H1 (cell line): ENCODE measurements around the gene RRM1. TPM values are rescaled to one million over a fixed set of nuclear protein-coding genes. Genes with fewer than 3 reads are reported as not detected.

Source experiments
- CTCF ChIA-PET: fragments of 300-600 bp; sonication (Branson Sonifier 250); formaldehyde crosslinking; loops from one replicate; lab custom pipeline; 2021; ENCODE audit not compliant: partially characterized antibody; lab: Charles Lee
- POLR2A ChIA-PET: fragments of 300-600 bp; sonication (Branson Sonifier 250); formaldehyde crosslinking; loops from one replicate; lab custom pipeline; 2021; ENCODE audit warnings: inconsistent platforms; ENCODE audit not compliant: partially characterized antibody; lab: Charles Lee
- DNase-seq, 2 experiments: peaks; one replicate each; pipeline versions ENCODE4 v3.0.0 to v3.0.0-alpha.2; 2010 to 2022; ENCODE audit warnings: low spot score in 2 of 2, low read depth in 1 of 2, mixed read lengths in 1 of 2
- FAIRE-seq: peaks from 2 replicates; lab custom pipeline; 2011; peaks lifted over from hg19 to GRCh38; lab: Jason Lieb, UNC
- H2AFZ ChIP-seq: 2 replicates; pipeline ENCODE4 v1.8.1; 2012; ENCODE audit warnings: low read length, inconsistent platforms
- H2AK5ac ChIP-seq: 2 replicates; pipeline ENCODE4 v1.6.1; 2013; ENCODE audit warnings: low read depth, low read length
- H2BK120ac ChIP-seq: replicated peaks from 2 replicates; pipeline ENCODE3; 2013; ENCODE audit warnings: low read depth, low read length, inconsistent platforms
- H2BK12ac ChIP-seq: 2 replicates; pipeline ENCODE4 v1.6.1; 2013; ENCODE audit warnings: low read depth, low read length
- H2BK15ac ChIP-seq: 2 replicates; pipeline ENCODE4 v1.6.1; 2013; ENCODE audit warnings: low read length
- H2BK20ac ChIP-seq: 2 replicates; pipeline ENCODE4 v1.6.1; 2013; ENCODE audit warnings: low read length
- H2BK5ac ChIP-seq: 2 replicates; pipeline ENCODE4 v1.6.1; 2013; ENCODE audit warnings: low read depth, low read length
- H3K14ac ChIP-seq: 2 replicates; pipeline ENCODE4 v1.6.1; 2013; ENCODE audit warnings: inconsistent platforms; ENCODE audit not compliant: insufficient read length
- H3K18ac ChIP-seq: 2 replicates; pipeline ENCODE4 v1.6.1; 2013; ENCODE audit warnings: low read length; ENCODE audit errors: extremely low read depth
- H3K23ac ChIP-seq: 2 replicates; pipeline ENCODE4 v1.6.1; 2013; ENCODE audit warnings: inconsistent platforms; ENCODE audit not compliant: insufficient read length
- H3K23me2 ChIP-seq: 2 replicates; pipeline ENCODE4 v1.6.1; 2013; ENCODE audit warnings: low read depth, low read length
- H3K27ac ChIP-seq: 2 replicates; pipeline ENCODE4 v1.6.1; 2011; ENCODE audit warnings: low read depth, low read length, inconsistent platforms
- H3K27me3 ChIP-seq, 4 experiments: replicated peaks in 1 of 4; 1 replicate in 1 of 4; 2 replicates in 3 of 4; pipeline versions ENCODE4 v1.6.1 to v1.8.1; 2011 to 2013; ENCODE audit warnings: low read length in 3 of 4, mild to moderate bottlenecking in 3 of 4, inconsistent platforms in 2 of 4, mixed read lengths in 2 of 4, moderate library complexity in 1 of 4; ENCODE audit not compliant: control insufficient read depth in 3 of 4, insufficient read depth in 3 of 4; ENCODE audit errors: extremely low read depth in 1 of 4
- H3K36me3 ChIP-seq, 4 experiments: 2 replicates each; pipeline versions ENCODE4 v1.6.1 to v1.8.1; 2011 to 2013; ENCODE audit warnings: mild to moderate bottlenecking in 4 of 4, low read length in 3 of 4, moderate library complexity in 2 of 4, control low read depth in 1 of 4, inconsistent platforms in 1 of 4; ENCODE audit not compliant: insufficient read depth in 4 of 4, control insufficient read depth in 2 of 4
- H3K4ac ChIP-seq: replicated peaks from 2 replicates; pipeline ENCODE3; 2013; ENCODE audit warnings: low read length, low read depth, mixed read lengths, inconsistent platforms; ENCODE audit not compliant: insufficient read length
- H3K4me1 ChIP-seq, 4 experiments: replicated peaks in 1 of 4; 1 replicate in 1 of 4; 2 replicates in 3 of 4; pipeline versions ENCODE4 v1.6.1 to v1.8.1; 2011 to 2013; ENCODE audit warnings: low read length in 3 of 4, inconsistent platforms in 2 of 4, mixed read lengths in 1 of 4; ENCODE audit not compliant: insufficient read depth in 4 of 4, control insufficient read depth in 3 of 4
- H3K4me2 ChIP-seq, 2 experiments: 2 replicates each; pipeline versions ENCODE4 v1.6.1 to v1.8.1; 2011 to 2013; ENCODE audit warnings: low read depth in 2 of 2, low read length in 2 of 2, control low read depth in 1 of 2, inconsistent platforms in 1 of 2, mild to moderate bottlenecking in 1 of 2; ENCODE audit not compliant: insufficient read depth in 1 of 2
- H3K4me3 ChIP-seq, 4 experiments: fragments of 200-600, 300-600 bp in 1 of 4; sonication (generic), shearing (Covaris generic), sonication (Bioruptor Twin) in 1 of 4; 2 replicates each; pipeline versions ENCODE4 v1.5.1 to v1.8.1; 2011 to 2016; ENCODE audit warnings: low read length in 4 of 4, low read depth in 3 of 4, control low read depth in 2 of 4, inconsistent platforms in 2 of 4, mild to moderate bottlenecking in 2 of 4, mixed read lengths in 1 of 4, moderate library complexity in 1 of 4; ENCODE audit not compliant: insufficient read depth in 2 of 4; ENCODE audit errors: extremely low read depth in 1 of 4
- H3K56ac ChIP-seq: replicated peaks from 2 replicates; pipeline ENCODE3; 2013; ENCODE audit warnings: low read depth, mild to moderate bottlenecking, mixed read lengths, low read length, inconsistent platforms; ENCODE audit not compliant: insufficient read length
- H3K79me1 ChIP-seq: 2 replicates; pipeline ENCODE4 v1.6.1; 2013; ENCODE audit warnings: low read depth, low read length, control low read depth
- H3K79me2 ChIP-seq, 2 experiments: 2 replicates each; pipeline versions ENCODE4 v1.6.1 to v1.8.1; 2012 to 2013; ENCODE audit warnings: low read length in 2 of 2, mild to moderate bottlenecking in 2 of 2, inconsistent platforms in 1 of 2; ENCODE audit not compliant: insufficient read depth in 2 of 2, control insufficient read depth in 1 of 2
- H3K9ac ChIP-seq, 4 experiments: replicated peaks in 1 of 4; 1 replicate in 1 of 4; 2 replicates in 3 of 4; pipeline versions ENCODE4 v1.6.1 to v1.8.1; 2011 to 2013; ENCODE audit warnings: low read depth in 3 of 4, low read length in 3 of 4, control low read depth in 2 of 4, mild to moderate bottlenecking in 2 of 4, moderate library complexity in 2 of 4, inconsistent platforms in 1 of 4; ENCODE audit errors: extremely low read depth in 1 of 4
- H3K9me3 ChIP-seq, 2 experiments: 2 replicates each; pipeline versions ENCODE4 v1.6.1 to v1.8.1; 2012 to 2013; ENCODE audit warnings: mild to moderate bottlenecking in 2 of 2, moderate library complexity in 2 of 2, control low read depth in 1 of 2, inconsistent platforms in 1 of 2, low read depth in 1 of 2, low read length in 1 of 2, mixed read lengths in 1 of 2; ENCODE audit not compliant: insufficient read depth in 2 of 2
- H4K20me1 ChIP-seq, 2 experiments: replicated peaks in 1 of 2; 2 replicates each; pipeline versions ENCODE3 to v1.8.1; 2011 to 2013; ENCODE audit warnings: inconsistent platforms in 2 of 2, low read length in 2 of 2, mild to moderate bottlenecking in 1 of 2; ENCODE audit not compliant: insufficient read depth in 2 of 2, control insufficient read depth in 1 of 2
- H4K5ac ChIP-seq: 2 replicates; pipeline ENCODE4 v1.6.1; 2013; ENCODE audit warnings: low read length, low read depth, mixed read lengths, inconsistent platforms; ENCODE audit not compliant: insufficient read length
- H4K8ac ChIP-seq: 2 replicates; pipeline ENCODE4 v1.8.0; 2013; ENCODE audit warnings: mild to moderate bottlenecking, moderate library complexity, low read length, inconsistent platforms; ENCODE audit not compliant: insufficient read depth; ENCODE audit errors: extremely low read depth
- H4K91ac ChIP-seq: replicated peaks from 2 replicates; pipeline ENCODE3; 2013; ENCODE audit warnings: low read length, mixed read lengths, inconsistent platforms; ENCODE audit not compliant: insufficient read length
- CBX5 ChIP-seq: fragments of 300-800, 300-1000 bp; sonication (generic); IDR thresholded peaks from 2 replicates; pipeline ENCODE4 v1.7.1; 2016; ENCODE audit warnings: antibody characterized with exemption, low read length, low read depth
- CTCF ChIP-seq, 3 experiments: IDR thresholded peaks; 1 replicate in 2 of 3; 2 replicates in 1 of 3; pipeline versions ENCODE4 v1.5.1 to v1.6.1; 2011; ENCODE audit warnings: low read length in 3 of 3, mild to moderate bottlenecking in 3 of 3, inconsistent platforms in 2 of 3, low read depth in 1 of 3, moderate library complexity in 1 of 3; ENCODE audit not compliant: insufficient read depth in 1 of 3; ENCODE audit errors: control extremely low read depth in 1 of 3
- E2F6 ChIP-seq: IDR thresholded peaks from 2 replicates; pipeline ENCODE4 v1.6.1; 2012; ENCODE audit warnings: inconsistent platforms
- HDAC2 ChIP-seq, 2 experiments: fragments of 300-600 bp in 1 of 2; sonication (generic) in 1 of 2; IDR thresholded peaks; 2 replicates each; pipeline ENCODE4 v1.6.1; 2011 to 2012; ENCODE audit warnings: low read depth in 2 of 2, low read length in 2 of 2, mild to moderate bottlenecking in 2 of 2, moderate library complexity in 2 of 2, borderline replicate concordance in 1 of 2, inconsistent platforms in 1 of 2
- RBBP5 ChIP-seq: IDR thresholded peaks from 2 replicates; pipeline ENCODE4 v1.7.1; 2012; ENCODE audit warnings: low read depth, mild to moderate bottlenecking, inconsistent platforms, low read length, moderate library complexity, borderline replicate concordance
- SIX5 ChIP-seq: IDR thresholded peaks from 2 replicates; pipeline ENCODE4 v1.6.1; 2011; ENCODE audit warnings: mild to moderate bottlenecking, low read depth, low read length
- SRF ChIP-seq: IDR thresholded peaks from 2 replicates; pipeline ENCODE4 v1.6.1; 2011; ENCODE audit warnings: mild to moderate bottlenecking, low read depth, low read length, moderate library complexity
- TCF12 ChIP-seq: IDR thresholded peaks from 2 replicates; pipeline ENCODE4 v1.6.1; 2011; ENCODE audit warnings: low read depth, mild to moderate bottlenecking, low read length
- USF2 ChIP-seq: IDR thresholded peaks from 2 replicates; pipeline ENCODE4 v1.6.1; 2011; ENCODE audit warnings: low read length, improper control_type of control experiment
- YY1 ChIP-seq: IDR thresholded peaks from 2 replicates; pipeline ENCODE4 v1.6.1; 2011; ENCODE audit warnings: low read depth, mild to moderate bottlenecking, low read length
- WGBS, 2 experiments: shearing (Covaris generic) in 1 of 2; methylation state at CpG; one replicate each; pipeline versions ENCODE4 v1.1.6 to v1.1.7; 2013 to 2015; ENCODE audit warnings: low lambda C conversion rate in 2 of 2, mixed read lengths in 2 of 2, inconsistent platforms in 1 of 2, low coverage in 1 of 2, missing lambda C conversion rate in 1 of 2; ENCODE audit not compliant: insufficient replicate concordance in 2 of 2, insufficient coverage in 1 of 2, insufficient read length in 1 of 2; ENCODE audit errors: extremely low coverage in 1 of 2, missing lambda C conversion rate in 1 of 2; 5-methylcytosine and 5-hydroxymethylcytosine counted together
- polyA plus RNA-seq, 7 experiments: library from polyadenylated mRNA; depleted of rRNA in 3 of 7; stranded (reverse) in 5 of 7; unstranded in 2 of 7; fragments of >200 nt in 5 of 7; fragments of 200-250 nt in 2 of 7; gene quantifications; 1 replicate in 5 of 7; 2 replicates in 1 of 7; 4 replicates in 1 of 7; pipeline versions ENCODE4 v1.2.1 to v1.2.3, GENCODE V29; 2011 to 2013; ENCODE audit warnings: missing spikeins in 2 of 7, mixed read lengths in 2 of 7
- total RNA-seq: library from RNA; stranded (reverse); fragmentation: NEBNext Ultra II Directional; extraction: Animal tissue kit (Norgen Biotek cat#: 25700); gene quantifications from 2 replicates; pipeline ENCODE4 v1.2.1, GENCODE V29; 2021

RRM1 gene
- total and polyA plus RNA-seq, 2 of the 8 experiments (the other 6 are each of a cell fraction or from before 2014, with no cell fraction given), result 63.6 to 126 TPM

- no peaks in the 10 kb centered on the region for H3K23me2 ChIP-seq
- no peaks in the 10 kb centered on the region for H3K79me1 ChIP-seq
- no peak overlapping the region for H2AFZ ChIP-seq
- no peak overlapping the region for H3K4me2 ChIP-seq
- H3K79me2 ChIP-seq, result no peaks in the 10 kb centered on the region
- no peak overlapping the region for H3K27ac ChIP-seq
- H2BK20ac ChIP-seq, result no peak overlapping the region
- H3K9ac ChIP-seq, result no peak overlapping the region
- no peaks in the 10 kb centered on the region; a peak in 1 of 7 replicates for H3K27me3 ChIP-seq
- H4K8ac ChIP-seq, result no peak overlapping the region
- DNase-seq, result no peak
- ChIA-PET CTCF (interaction anchor here (0.6 to 6.8 kb wide), 2 partner anchors 13 to 207 kb away, joined by 3 to 48 read pairs; no protein-coding TSS in a partner anchor), POLR2A (no interaction called here)
- H2BK120ac ChIP-seq, result no peak overlapping the region
- no peak overlapping the region for H3K23ac ChIP-seq
- H3K4ac ChIP-seq, result no peak overlapping the region
- no peaks in the 10 kb centered on the region for H3K4me1 ChIP-seq
- H4K91ac ChIP-seq, result no peak overlapping the region
- H2AK5ac ChIP-seq, result no peak overlapping the region
- no peak overlapping the region for H2BK5ac ChIP-seq
- H3K9me3 ChIP-seq, result no peaks in the 10 kb centered on the region
- WGBS, 2 experiments, result 94% methylated on average over 1 of the region's 1 CpG; no CpG with 5 or more reads in 1 of the 2 experiments
- no peak overlapping the region for H3K56ac ChIP-seq
- H3K36me3 ChIP-seq, result no peaks in the 10 kb centered on the region
- no peak overlapping the region for H2BK15ac ChIP-seq
- no peak overlapping the region for H3K14ac ChIP-seq
- no peak for FAIRE-seq
- H4K5ac ChIP-seq, result no peak overlapping the region
- no peak overlapping the region for H3K4me3 ChIP-seq
- H2BK12ac ChIP-seq, result no peak overlapping the region
- no peak overlapping the region for H3K18ac ChIP-seq
- H4K20me1 ChIP-seq, result no peaks in the 10 kb centered on the region
- no peak for TF ChIP-seq RBBP5
- no peak for TF ChIP-seq TCF12
- TF ChIP-seq CBX5, result no peak
- TF ChIP-seq USF2, result no peak
- no peak for TF ChIP-seq HDAC2 (IDR thresholded peaks at IDR 0.05; ENCODE audit: borderline replicate concordance in 1 of 2, low read depth in 2 of 2, low read length in 2 of 2)
- no peak for TF ChIP-seq CTCF (IDR thresholded peaks at IDR 0.05; ENCODE audit: control extremely low read depth in 1 of 3, insufficient read depth in 1 of 3, low read depth in 1 of 3, low read length in 3 of 3)
- TF ChIP-seq E2F6, result no peak
- no peak for TF ChIP-seq SRF
- TF ChIP-seq SIX5, result no peak
- TF ChIP-seq YY1, result no peak
Observed at GRCh38 chr11:4059424-4059823, 35.2 kb upstream of the RRM1 start.
